Spleen (tissue), 7 donors: ENCODE results near the gene TNFAIP6.

Source experiments
- CTCF ChIP-seq, 11 experiments: fragments of 200-600 bp in 7 of 11; fragments of 450-650 bp in 4 of 11; sonication (generic) in 4 of 11; IDR thresholded peaks in 8 of 11; conservative IDR thresholded peaks in 3 of 11; 1 replicate in 7 of 11; 2 replicates in 4 of 11; pipeline versions ENCODE4 v1.4.0 to v1.8.0; 2016 to 2021; ENCODE audit warnings: antibody characterized with exemption in 11 of 11, inconsistent platforms in 4 of 11, mild to moderate bottlenecking in 1 of 11
- POLR2A ChIP-seq, 3 donors: fragments of 450-650 bp; IDR thresholded peaks; one replicate each; pipeline ENCODE4 v1.5.1; 2017; ENCODE audit warnings: antibody characterized with exemption in 3 of 3, mild to moderate bottlenecking in 1 of 3
- POLR2AphosphoS5 ChIP-seq, 3 donors: sonication (generic); formaldehyde crosslinking; IDR thresholded peaks; one replicate each; pipeline ENCODE4 v1.5.1; 2017; ENCODE audit warnings: antibody characterized with exemption in 3 of 3
- donor health status: DM: no; HTN: no; CAD: no; lungs with moderate emphysema.
- donor health status: DM: no; HTN: no; CAD: no.
- donor health status: DM: no; HTN: no; CAD: no.

GRCh38 chr2:151334082-151334815 lies 23.1 kb upstream of the TNFAIP6 start:
- TF ChIP-seq POLR2AphosphoS5 (IDR thresholded peaks at IDR 0.05) = no peak
- no peak for TF ChIP-seq CTCF (IDR thresholded peaks at IDR 0.05 in 8 of 11, conservative IDR thresholded peaks at IDR 0.05 in 3 of 11)
- no peak for TF ChIP-seq POLR2A (IDR thresholded peaks at IDR 0.05)
